Endothelial cell of umbilical vein (primary cell): Measurements from ENCODE around the gene OR5M3. TPM values are rescaled to one million over a fixed set of nuclear protein-coding genes. Genes with fewer than 3 reads are reported as not detected.

Experiments
- BruUV-seq: library from RNA; stranded (reverse); fragments of 400-500 nt; replicated peaks from 2 replicates; lab custom pipeline; 2021; lab: Mats Ljungman, UMichigan
- CTCF ChIA-PET: fragments of 300-600, 350-600 bp; sonication (Branson Sonifier 250); formaldehyde crosslinking; loops from one replicate; lab custom pipeline; 2021; ENCODE audit warnings: antibody characterized with exemption, inconsistent platforms; lab: Charles Lee
- POLR2A ChIA-PET: fragments of 300-600, 350-600 bp; sonication (Branson Sonifier 250); formaldehyde crosslinking; loops from one replicate; lab custom pipeline; 2021; ENCODE audit warnings: antibody characterized with exemption, inconsistent platforms; lab: Charles Lee
- DNase-seq: peaks from one replicate; pipeline ENCODE4 v3.0.0-alpha.2; 2011; ENCODE audit warnings: low read depth, low spot score
- FAIRE-seq: peaks from 2 replicates; lab custom pipeline; 2011; peaks lifted over from hg19 to GRCh38; lab: Jason Lieb, UNC
- H2AFZ ChIP-seq: 2 replicates; pipeline ENCODE4 v1.6.0; 2012; ENCODE audit warnings: low read depth, low read length, control low read depth, inconsistent platforms
- H3K27ac ChIP-seq: 2 replicates; pipeline ENCODE4 v1.5.1; 2011; ENCODE audit warnings: low read depth, mild to moderate bottlenecking, control low read depth, low read length, moderate library complexity; ENCODE audit not compliant: insufficient read depth
- H3K27me3 ChIP-seq, 2 experiments: 2 replicates each; pipeline versions ENCODE4 v1.6.0 to v1.6.1; 2011; ENCODE audit warnings: low read length in 2 of 2, mixed read lengths in 1 of 2; ENCODE audit not compliant: control insufficient read depth in 2 of 2, insufficient read depth in 2 of 2
- H3K36me3 ChIP-seq, 2 experiments: 2 replicates in 1 of 2; 3 replicates in 1 of 2; pipeline ENCODE4 v1.5.1; 2011; ENCODE audit warnings: low read length in 2 of 2, mild to moderate bottlenecking in 1 of 2, moderate library complexity in 1 of 2; ENCODE audit not compliant: control insufficient read depth in 2 of 2, insufficient read depth in 2 of 2; ENCODE audit errors: extremely low read depth in 1 of 2
- H3K4me1 ChIP-seq: 3 replicates; pipeline ENCODE4 v1.5.1; 2011; ENCODE audit warnings: mild to moderate bottlenecking, low read length; ENCODE audit not compliant: control insufficient read depth, insufficient read depth; ENCODE audit errors: extremely low read depth
- H3K4me2 ChIP-seq: 2 replicates; pipeline ENCODE4 v1.6.1; 2011; ENCODE audit warnings: low read length, control low read depth, mixed read lengths; ENCODE audit not compliant: insufficient read depth
- H3K4me3 ChIP-seq, 3 experiments: fragments of 200-600 bp in 1 of 3; sonication (generic), shearing (Covaris generic) in 1 of 3; replicated peaks in 1 of 3; 2 replicates each; pipeline ENCODE4 v1.5.1; 2011 to 2016; ENCODE audit warnings: control low read depth in 3 of 3, low read length in 3 of 3, mild to moderate bottlenecking in 2 of 3, inconsistent platforms in 1 of 3, low read depth in 1 of 3, moderate library complexity in 1 of 3; ENCODE audit not compliant: insufficient read depth in 1 of 3
- H3K79me2 ChIP-seq: 2 replicates; pipeline ENCODE4 v1.6.0; 2012; ENCODE audit warnings: low read length, inconsistent platforms; ENCODE audit not compliant: control insufficient read depth, insufficient read depth
- H3K9ac ChIP-seq: replicated peaks from 2 replicates; pipeline ENCODE3; 2011; ENCODE audit warnings: low read length, control low read depth; ENCODE audit not compliant: insufficient read depth; ENCODE audit errors: extremely low read depth
- H3K9me1 ChIP-seq: replicated peaks from 3 replicates; pipeline ENCODE4 v1.6.0; 2011; ENCODE audit warnings: mild to moderate bottlenecking, low read length; ENCODE audit not compliant: control insufficient read depth, insufficient read depth; ENCODE audit errors: extremely low read depth
- H3K9me3 ChIP-seq: replicated peaks from 2 replicates; pipeline ENCODE4 v1.5.1; 2012; ENCODE audit warnings: low read length, inconsistent platforms; ENCODE audit not compliant: control insufficient read depth, insufficient read depth
- H4K20me1 ChIP-seq: replicated peaks from 2 replicates; pipeline ENCODE3; 2011; ENCODE audit warnings: mild to moderate bottlenecking, low read length; ENCODE audit not compliant: control insufficient read depth, insufficient read depth; ENCODE audit errors: extremely low read depth
- EZH2 ChIP-seq: IDR thresholded peaks from 2 replicates; pipeline ENCODE4 v1.6.1; 2012; ENCODE audit warnings: borderline replicate concordance, low read depth, mild to moderate bottlenecking, moderate library complexity, low read length, inconsistent platforms; ENCODE audit not compliant: severe bottlenecking
- FOS ChIP-seq: IDR thresholded peaks from 2 replicates; pipeline ENCODE4 v1.6.1; 2011; ENCODE audit warnings: mild to moderate bottlenecking, low read length, moderate library complexity, borderline replicate concordance; ENCODE audit not compliant: insufficient read depth
- GATA2 ChIP-seq: IDR thresholded peaks from 2 replicates; pipeline ENCODE4 v1.7.0; 2011; ENCODE audit warnings: low read depth, mild to moderate bottlenecking, moderate library complexity, mixed read lengths, low read length; ENCODE audit not compliant: insufficient read length, insufficient read depth
- JUN ChIP-seq: IDR thresholded peaks from 2 replicates; pipeline ENCODE4 v1.6.1; 2011; ENCODE audit warnings: borderline replicate concordance, low read depth; ENCODE audit not compliant: insufficient read length, insufficient read depth
- MYC ChIP-seq: IDR thresholded peaks from one replicate; pipeline ENCODE4 v1.6.1; 2011; ENCODE audit warnings: mild to moderate bottlenecking, low read depth, low read length
- POLR2A ChIP-seq: IDR thresholded peaks from 2 replicates; pipeline ENCODE4 v1.6.1; 2012; ENCODE audit warnings: low read depth, mild to moderate bottlenecking, control low read depth, low read length
- POLR2AphosphoS5 ChIP-seq: IDR thresholded peaks from 2 replicates; pipeline ENCODE4 v1.6.1; 2012; ENCODE audit warnings: low read depth, mild to moderate bottlenecking, control low read depth, low read length, moderate library complexity; ENCODE audit not compliant: insufficient read depth
- dilution Hi-C: fragments of 300-500 bp; cut with MboI; formaldehyde crosslinking; loops from one replicate; pipeline ENCODE4 v1.15.0; 2019; ENCODE audit warnings: low sequenced_read_pairs; ENCODE audit not compliant: extremely low pct_ligation_motif_present
- intact Hi-C: fragments of 100-400 bp; cut with micrococcal nuclease; formaldehyde crosslinking; loops from one replicate; pipeline ENCODE4 v1.10.0; 2022
- polyA plus RNA-seq, 4 experiments: library from polyadenylated mRNA; depleted of rRNA in 3 of 4; stranded (reverse) in 3 of 4; unstranded in 1 of 4; fragments of >200 nt; gene quantifications; 2 replicates each; pipeline versions ENCODE4 v1.2.1 to v1.2.3, GENCODE V29; 2011 to 2012; ENCODE audit warnings: missing spikeins in 1 of 4
- total RNA-seq: library from RNA; stranded (reverse); gene quantifications from 2 replicates; pipeline ENCODE4 v1.2.3, GENCODE V29; 2021
- TF ChIP-seq, protein P1 (sequence below), 2 donors: IDR thresholded peaks; 1 replicate in 1 of 2; 2 replicates in 1 of 2; pipeline ENCODE4 v1.5.1; 2011; ENCODE audit warnings: low read length in 2 of 2, mild to moderate bottlenecking in 2 of 2, moderate library complexity in 2 of 2, control low read depth in 1 of 2, inconsistent platforms in 1 of 2, low read depth in 1 of 2; ENCODE audit not compliant: insufficient read depth in 1 of 2; ENCODE audit errors: extremely low read depth in 1 of 2
- TF ChIP-seq, protein P2 (sequence below): IDR thresholded peaks from 2 replicates; pipeline ENCODE4 v1.6.1; 2011; ENCODE audit not compliant: insufficient read depth, insufficient read length

The OR5M3 gene
- total and polyA plus RNA-seq, 2 donors (not counting 3 experiments of a cell fraction or from before 2014, with no cell fraction given): not detected

DNA sequence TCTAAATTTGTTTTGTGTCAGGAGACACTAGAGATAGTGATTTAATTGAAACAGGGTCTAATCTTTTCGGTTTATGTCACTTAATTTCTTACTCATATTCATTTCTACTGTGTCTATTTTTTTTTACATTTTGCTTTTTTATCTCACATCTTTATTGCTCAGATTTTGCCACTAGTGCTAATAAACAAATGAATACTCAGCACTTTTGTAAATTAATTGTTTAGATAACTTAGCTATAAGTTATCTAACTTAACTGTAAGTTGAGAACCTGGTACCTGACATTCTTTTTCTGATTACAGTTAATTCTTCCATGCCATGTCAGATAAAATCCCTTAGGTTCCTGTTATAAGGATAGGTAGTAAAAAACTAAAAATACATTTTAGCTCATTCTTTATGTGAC lies 40.1 kb upstream of the OR5M3 start:
- H3K4me3 ChIP-seq: no peak overlapping the region
- H4K20me1 ChIP-seq: no peaks in the 10 kb centered on the region
- H3K9ac ChIP-seq: no peak overlapping the region
- intact Hi-C loops: no loop called here
- H3K79me2 ChIP-seq: no peaks in the 10 kb centered on the region
- H2AFZ ChIP-seq: no peak overlapping the region
- no peaks in the 10 kb centered on the region for H3K27me3 ChIP-seq
- CTCF ChIA-PET: no interaction called here
- H3K4me2 ChIP-seq: no peak overlapping the region
- BruUV-seq: no TSS peak
- DNase-seq (no peak), FAIRE-seq (no peak)
- POLR2A ChIA-PET: no interaction called here
- dilution Hi-C loops: no loop called here
- H3K36me3 ChIP-seq: no peaks in the 10 kb centered on the region
- H3K9me1 ChIP-seq: no peaks in the 10 kb centered on the region
- no peaks in the 10 kb centered on the region for H3K4me1 ChIP-seq
- H3K9me3 ChIP-seq: peaks cover 3% of the 10 kb centered on the region
- no peak overlapping the region for H3K27ac ChIP-seq
- TF ChIP-seq, protein P1, sequence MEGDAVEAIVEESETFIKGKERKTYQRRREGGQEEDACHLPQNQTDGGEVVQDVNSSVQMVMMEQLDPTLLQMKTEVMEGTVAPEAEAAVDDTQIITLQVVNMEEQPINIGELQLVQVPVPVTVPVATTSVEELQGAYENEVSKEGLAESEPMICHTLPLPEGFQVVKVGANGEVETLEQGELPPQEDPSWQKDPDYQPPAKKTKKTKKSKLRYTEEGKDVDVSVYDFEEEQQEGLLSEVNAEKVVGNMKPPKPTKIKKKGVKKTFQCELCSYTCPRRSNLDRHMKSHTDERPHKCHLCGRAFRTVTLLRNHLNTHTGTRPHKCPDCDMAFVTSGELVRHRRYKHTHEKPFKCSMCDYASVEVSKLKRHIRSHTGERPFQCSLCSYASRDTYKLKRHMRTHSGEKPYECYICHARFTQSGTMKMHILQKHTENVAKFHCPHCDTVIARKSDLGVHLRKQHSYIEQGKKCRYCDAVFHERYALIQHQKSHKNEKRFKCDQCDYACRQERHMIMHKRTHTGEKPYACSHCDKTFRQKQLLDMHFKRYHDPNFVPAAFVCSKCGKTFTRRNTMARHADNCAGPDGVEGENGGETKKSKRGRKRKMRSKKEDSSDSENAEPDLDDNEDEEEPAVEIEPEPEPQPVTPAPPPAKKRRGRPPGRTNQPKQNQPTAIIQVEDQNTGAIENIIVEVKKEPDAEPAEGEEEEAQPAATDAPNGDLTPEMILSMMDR (IDR thresholded peaks at IDR 0.05; ENCODE audit: extremely low read depth in 1 of 2, insufficient read depth in 1 of 2, low read depth in 1 of 2, low read length in 2 of 2): no peak
- TF ChIP-seq EZH2 (no peak), JUN (no peak), GATA2 (no peak), POLR2A (no peak), MYC (no peak), FOS (no peak), POLR2AphosphoS5 (no peak)
- TF ChIP-seq, protein P2, sequence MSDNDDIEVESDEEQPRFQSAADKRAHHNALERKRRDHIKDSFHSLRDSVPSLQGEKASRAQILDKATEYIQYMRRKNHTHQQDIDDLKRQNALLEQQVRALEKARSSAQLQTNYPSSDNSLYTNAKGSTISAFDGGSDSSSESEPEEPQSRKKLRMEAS: no peak
